ENCODE data around the gene HMX1.

Gene HMX1

DNA sequence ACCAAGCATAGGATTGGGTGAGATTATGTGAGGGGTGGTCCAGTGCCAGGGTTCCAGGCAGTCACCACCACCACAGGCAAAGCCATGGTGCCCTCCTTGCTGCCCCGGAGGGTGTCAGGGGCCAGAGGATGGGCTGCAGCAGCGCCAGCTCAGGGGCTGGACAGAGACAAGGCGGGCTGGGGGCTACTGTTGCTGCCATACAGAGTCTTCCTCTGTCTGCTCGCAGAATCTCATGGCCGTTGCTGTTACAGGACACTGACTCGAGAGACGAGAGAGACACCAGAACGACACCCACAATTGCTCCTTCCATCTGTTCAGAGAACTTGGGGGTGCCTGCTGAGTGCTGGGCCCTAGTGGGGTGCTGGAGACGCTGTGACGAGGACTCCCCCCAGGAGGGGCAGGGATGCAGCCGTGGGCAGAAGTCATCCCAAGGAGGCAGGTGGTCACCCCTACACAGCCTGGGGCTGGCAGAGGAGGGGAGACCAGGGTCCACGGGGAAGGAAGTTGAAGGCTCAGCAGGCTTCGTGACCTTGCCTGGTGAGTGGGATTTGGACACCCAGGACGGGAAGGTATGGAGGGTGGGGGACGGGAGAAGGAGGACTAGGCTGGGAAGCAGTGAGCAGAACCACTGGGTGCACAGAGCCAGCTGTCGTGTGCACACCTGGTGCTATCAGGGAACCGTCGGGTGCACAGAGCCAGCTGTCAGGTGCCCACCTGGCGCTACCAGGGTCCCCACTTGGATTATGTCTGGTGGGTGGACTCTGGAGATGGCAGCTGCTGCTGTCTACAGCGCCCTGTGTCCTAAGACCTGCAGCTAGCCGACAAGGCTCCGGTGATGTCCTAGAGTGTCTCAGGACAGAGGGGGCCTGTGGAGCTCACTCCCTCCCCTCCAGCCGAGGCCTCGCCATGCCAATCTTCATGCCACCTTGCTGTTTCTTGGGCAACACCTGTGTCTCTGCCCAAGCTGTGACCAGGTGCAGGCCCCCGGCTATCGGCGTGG is 43.9 kb upstream of the HMX1 start:
- no peak for DNase-seq (ENCODE audit: low read depth in 1 of 2, low spot score in 1 of 2)
- H3K27me3 ChIP-seq (ENCODE audit: insufficient read depth, poor library complexity, severe bottlenecking): no peaks in the 10 kb centered on the region
- no peak overlapping the region for H3K27ac ChIP-seq (replicated peaks)
- TF ChIP-seq GABPA (IDR thresholded peaks at IDR 0.05; ENCODE audit: low read depth) (no peak), SPI1 (IDR thresholded peaks at IDR 0.05; ENCODE audit: borderline replicate concordance, low read depth) (no peak), POLR2AphosphoS5 (IDR thresholded peaks at IDR 0.05; ENCODE audit: low read depth) (no peak)
- TF ChIP-seq, protein P1, sequence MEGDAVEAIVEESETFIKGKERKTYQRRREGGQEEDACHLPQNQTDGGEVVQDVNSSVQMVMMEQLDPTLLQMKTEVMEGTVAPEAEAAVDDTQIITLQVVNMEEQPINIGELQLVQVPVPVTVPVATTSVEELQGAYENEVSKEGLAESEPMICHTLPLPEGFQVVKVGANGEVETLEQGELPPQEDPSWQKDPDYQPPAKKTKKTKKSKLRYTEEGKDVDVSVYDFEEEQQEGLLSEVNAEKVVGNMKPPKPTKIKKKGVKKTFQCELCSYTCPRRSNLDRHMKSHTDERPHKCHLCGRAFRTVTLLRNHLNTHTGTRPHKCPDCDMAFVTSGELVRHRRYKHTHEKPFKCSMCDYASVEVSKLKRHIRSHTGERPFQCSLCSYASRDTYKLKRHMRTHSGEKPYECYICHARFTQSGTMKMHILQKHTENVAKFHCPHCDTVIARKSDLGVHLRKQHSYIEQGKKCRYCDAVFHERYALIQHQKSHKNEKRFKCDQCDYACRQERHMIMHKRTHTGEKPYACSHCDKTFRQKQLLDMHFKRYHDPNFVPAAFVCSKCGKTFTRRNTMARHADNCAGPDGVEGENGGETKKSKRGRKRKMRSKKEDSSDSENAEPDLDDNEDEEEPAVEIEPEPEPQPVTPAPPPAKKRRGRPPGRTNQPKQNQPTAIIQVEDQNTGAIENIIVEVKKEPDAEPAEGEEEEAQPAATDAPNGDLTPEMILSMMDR (IDR thresholded peaks at IDR 0.05; ENCODE audit: insufficient read depth, low read length): no peak
- TF ChIP-seq, protein P2, sequence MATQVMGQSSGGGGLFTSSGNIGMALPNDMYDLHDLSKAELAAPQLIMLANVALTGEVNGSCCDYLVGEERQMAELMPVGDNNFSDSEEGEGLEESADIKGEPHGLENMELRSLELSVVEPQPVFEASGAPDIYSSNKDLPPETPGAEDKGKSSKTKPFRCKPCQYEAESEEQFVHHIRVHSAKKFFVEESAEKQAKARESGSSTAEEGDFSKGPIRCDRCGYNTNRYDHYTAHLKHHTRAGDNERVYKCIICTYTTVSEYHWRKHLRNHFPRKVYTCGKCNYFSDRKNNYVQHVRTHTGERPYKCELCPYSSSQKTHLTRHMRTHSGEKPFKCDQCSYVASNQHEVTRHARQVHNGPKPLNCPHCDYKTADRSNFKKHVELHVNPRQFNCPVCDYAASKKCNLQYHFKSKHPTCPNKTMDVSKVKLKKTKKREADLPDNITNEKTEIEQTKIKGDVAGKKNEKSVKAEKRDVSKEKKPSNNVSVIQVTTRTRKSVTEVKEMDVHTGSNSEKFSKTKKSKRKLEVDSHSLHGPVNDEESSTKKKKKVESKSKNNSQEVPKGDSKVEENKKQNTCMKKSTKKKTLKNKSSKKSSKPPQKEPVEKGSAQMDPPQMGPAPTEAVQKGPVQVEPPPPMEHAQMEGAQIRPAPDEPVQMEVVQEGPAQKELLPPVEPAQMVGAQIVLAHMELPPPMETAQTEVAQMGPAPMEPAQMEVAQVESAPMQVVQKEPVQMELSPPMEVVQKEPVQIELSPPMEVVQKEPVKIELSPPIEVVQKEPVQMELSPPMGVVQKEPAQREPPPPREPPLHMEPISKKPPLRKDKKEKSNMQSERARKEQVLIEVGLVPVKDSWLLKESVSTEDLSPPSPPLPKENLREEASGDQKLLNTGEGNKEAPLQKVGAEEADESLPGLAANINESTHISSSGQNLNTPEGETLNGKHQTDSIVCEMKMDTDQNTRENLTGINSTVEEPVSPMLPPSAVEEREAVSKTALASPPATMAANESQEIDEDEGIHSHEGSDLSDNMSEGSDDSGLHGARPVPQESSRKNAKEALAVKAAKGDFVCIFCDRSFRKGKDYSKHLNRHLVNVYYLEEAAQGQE (IDR thresholded peaks at IDR 0.05; ENCODE audit: insufficient replicate concordance, low read depth): no peak
- H3K4me3 ChIP-seq (replicated peaks; ENCODE audit: insufficient read depth, low read length): no peak overlapping the region

DNA sequence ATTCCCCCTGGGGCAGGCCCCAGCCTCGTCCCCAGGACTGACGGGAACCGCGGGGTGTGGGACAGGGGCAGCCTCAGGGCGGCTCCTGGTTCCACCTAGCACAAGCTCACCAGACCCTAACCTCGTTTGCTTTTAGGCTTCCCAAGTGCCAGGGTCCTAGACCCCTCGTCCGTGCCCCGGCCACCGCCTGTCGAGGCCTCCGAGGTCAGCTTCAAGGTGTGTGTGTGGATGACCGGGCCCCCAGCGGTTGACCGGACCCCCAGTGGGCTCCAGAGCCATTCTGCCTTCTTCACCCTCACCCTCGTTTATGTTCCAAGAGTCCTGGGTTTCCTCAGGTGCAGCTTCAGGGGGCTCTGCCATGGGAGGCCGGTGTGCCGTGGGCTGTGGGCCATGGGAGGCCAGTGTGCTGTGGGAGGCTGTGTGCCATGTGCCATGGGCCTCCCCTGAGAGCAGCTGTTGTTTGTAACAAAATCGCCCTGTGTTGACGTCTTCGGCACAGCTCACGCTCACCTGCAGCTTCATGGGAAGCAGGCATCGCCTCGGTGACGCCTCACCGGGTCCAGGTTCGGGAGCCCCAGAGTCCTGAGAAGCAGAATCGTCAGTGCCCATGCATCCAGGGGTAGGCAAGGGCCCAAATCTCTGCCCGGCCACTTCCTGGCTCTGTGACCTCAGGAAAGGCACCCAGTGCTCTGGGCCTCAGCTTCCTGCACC is 43.0 kb upstream of the HMX1 start:
- no peak for TF ChIP-seq SPI1 (IDR thresholded peaks at IDR 0.05; ENCODE audit: borderline replicate concordance, low read depth)
- no peak overlapping the region for H3K4me3 ChIP-seq (replicated peaks; ENCODE audit: insufficient read depth, low read length)
- no peak overlapping the region for H3K27ac ChIP-seq (replicated peaks)
- no peaks in the 10 kb centered on the region for H3K27me3 ChIP-seq (ENCODE audit: insufficient read depth, poor library complexity, severe bottlenecking)
- no peak for DNase-seq (ENCODE audit: low read depth in 1 of 2, low spot score in 1 of 2)

DNA sequence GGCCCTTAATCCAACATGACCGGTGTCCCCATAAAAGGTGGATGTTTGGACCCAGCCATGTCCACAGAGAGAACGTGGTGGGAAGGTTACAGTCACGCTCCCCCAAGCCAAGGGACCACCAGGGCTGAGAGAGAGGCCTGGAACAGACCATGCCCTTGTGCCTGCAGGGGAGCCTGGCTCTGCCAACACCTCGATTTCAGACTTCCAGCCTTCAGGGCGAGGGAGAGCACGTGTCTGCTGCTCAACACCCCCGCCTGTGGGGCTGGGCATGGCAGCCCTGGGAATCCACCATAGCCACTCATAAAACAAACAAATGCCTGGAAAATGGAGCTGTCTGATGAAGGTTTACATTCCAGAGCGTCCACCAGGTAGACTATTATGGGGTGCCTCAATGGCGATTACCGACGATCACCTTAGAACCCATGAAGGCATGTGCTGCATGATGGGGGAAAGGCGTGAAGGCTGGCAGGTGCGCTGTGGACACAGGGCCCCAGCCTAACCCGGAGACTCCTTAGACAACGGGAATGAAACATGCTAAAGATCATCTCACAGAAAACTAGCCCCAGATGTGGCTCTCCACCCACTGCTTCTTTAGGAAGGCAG is 42.3 kb upstream of the HMX1 start:
- TF ChIP-seq GABPA (IDR thresholded peaks at IDR 0.05; ENCODE audit: low read depth): no peak
- TF ChIP-seq, protein P2 (IDR thresholded peaks at IDR 0.05; ENCODE audit: insufficient replicate concordance, low read depth): no peak
- TF ChIP-seq POLR2AphosphoS5 (IDR thresholded peaks at IDR 0.05; ENCODE audit: low read depth): no peak
- TF ChIP-seq SPI1 (IDR thresholded peaks at IDR 0.05; ENCODE audit: borderline replicate concordance, low read depth): no peak
- TF ChIP-seq, protein P1 (IDR thresholded peaks at IDR 0.05; ENCODE audit: insufficient read depth, low read length): no peak
- no peaks in the 10 kb centered on the region for H3K27me3 ChIP-seq (ENCODE audit: insufficient read depth, poor library complexity, severe bottlenecking)
- no peak overlapping the region for H3K27ac ChIP-seq (replicated peaks)
- DNase-seq (ENCODE audit: low read depth in 1 of 2, low spot score in 1 of 2): no peak
- no peak overlapping the region for H3K4me3 ChIP-seq (replicated peaks; ENCODE audit: insufficient read depth, low read length)
